Fibroblast of skin of right biceps (primary cell): ENCODE data around the gene CDX2.

Experiments
- DNase-seq: peaks from one replicate; pipeline ENCODE4 v3.0.0-alpha.2; 2013

The CDX2 gene

GRCh38 chr13:27978301-27978968 lies 9.3 kb upstream of the CDX2 start:
- DNase-seq: no peak

- peak; percentile 16 for DNase-seq
Observed at GRCh38 chr13:27977476-27978300, 8.6 kb upstream of the CDX2 start.

- DNase-seq: no peak
Observed at GRCh38 chr13:27976362-27977091, 7.4 kb upstream of the CDX2 start.

- no peak for DNase-seq
Observed at GRCh38 chr13:27975564-27976361, 6.6 kb upstream of the CDX2 start.

GRCh38 chr13:27973961-27974662 lies 5.0 kb upstream of the CDX2 start:
- DNase-seq: no peak

- no peak for DNase-seq
Observed at GRCh38 chr13:27973291-27973690, 4.2 kb upstream of the CDX2 start.

- DNase-seq: no peak
Observed at GRCh38 chr13:27972478-27972820, 3.3 kb upstream of the CDX2 start.

GRCh38 chr13:27971776-27972477 lies 2.8 kb upstream of the CDX2 start:
- no peak for DNase-seq

- no peak for DNase-seq
Observed at GRCh38 chr13:27971236-27971645, 2.1 kb upstream of the CDX2 start.

GRCh38 chr13:27970382-27971235 lies 1.5 kb upstream of the CDX2 start:
- DNase-seq: no peak

- DNase-seq: no peak
Observed at GRCh38 chr13:27969866-27970229, 733 bp upstream of the CDX2 start.

GRCh38 chr13:27968316-27969081 lies 616 bp downstream of the CDX2 start:
- DNase-seq: no peak

GRCh38 chr13:27967736-27968315 lies 1.3 kb downstream of the CDX2 start:
- no peak for DNase-seq

GRCh38 chr13:27967203-27967735 lies 1.8 kb downstream of the CDX2 start:
- DNase-seq: no peak

GRCh38 chr13:27966641-27967202 lies 2.4 kb downstream of the CDX2 start:
- no peak for DNase-seq

- DNase-seq: no peak
Observed at GRCh38 chr13:27965740-27966640, 3.1 kb downstream of the CDX2 start.

- no peak for DNase-seq
Observed at GRCh38 chr13:27965343-27965739, 3.8 kb downstream of the CDX2 start.
